ENCODE measurements around the gene PIGP.
"Not testable (repeated sequence)": the region's sequence is repeated elsewhere in the genome, so short reads cannot be mapped to it uniquely, and the experiment has no call there.

The PIGP gene

GRCh38 chr21:37041706-37042271 lies 31.1 kb downstream of the PIGP start:
- DNase-seq = no peak

- DNase-seq = no peak
These were observed 32.7 kb downstream of the PIGP start for GRCh38 chr21:37040212-37040611.

GRCh38 chr21:37039411-37040075 lies 33.3 kb downstream of the PIGP start:
- DNase-seq = no peak

- no peak for DNase-seq
These were observed 36.7 kb downstream of the PIGP start for GRCh38 chr21:37036177-37036576.

GRCh38 chr21:37034394-37034793 lies 38.5 kb downstream of the PIGP start:
- DNase-seq = not testable (repeated sequence)

GRCh38 chr21:37032877-37033471 lies 39.9 kb downstream of the PIGP start:
- no peak for DNase-seq

- DNase-seq = no peak
These were observed 40.6 kb downstream of the PIGP start for GRCh38 chr21:37032293-37032692.

- DNase-seq = no peak
These were observed 42.0 kb downstream of the PIGP start for GRCh38 chr21:37030864-37031263.

GRCh38 chr21:37028570-37028969 lies 44.3 kb downstream of the PIGP start:
- DNase-seq = no peak

- no peak for DNase-seq
These were observed 46.4 kb downstream of the PIGP start for GRCh38 chr21:37026499-37026898.

GRCh38 chr21:37017951-37018679 lies 54.8 kb downstream of the PIGP start:
- no peak for DNase-seq

All from activated CD8-positive, alpha-beta memory T cell treated with anti-CD3 and anti-CD28 coated beads, Interleukin-2, amount 50 U/mL, for 48 hours (primary cell).